HK-2 (cell line): Measurements from ENCODE around the gene SMPDL3B.
"Not testable (repeated sequence)": the region's sequence is repeated elsewhere in the genome, so short reads cannot be mapped to it uniquely, and the experiment has no call there.

Source experiments
- DNase-seq: peaks from one replicate; pipeline ENCODE4 v3.0.0-alpha.2; 2018; ENCODE audit not compliant: unreplicated experiment

The SMPDL3B gene

DNA sequence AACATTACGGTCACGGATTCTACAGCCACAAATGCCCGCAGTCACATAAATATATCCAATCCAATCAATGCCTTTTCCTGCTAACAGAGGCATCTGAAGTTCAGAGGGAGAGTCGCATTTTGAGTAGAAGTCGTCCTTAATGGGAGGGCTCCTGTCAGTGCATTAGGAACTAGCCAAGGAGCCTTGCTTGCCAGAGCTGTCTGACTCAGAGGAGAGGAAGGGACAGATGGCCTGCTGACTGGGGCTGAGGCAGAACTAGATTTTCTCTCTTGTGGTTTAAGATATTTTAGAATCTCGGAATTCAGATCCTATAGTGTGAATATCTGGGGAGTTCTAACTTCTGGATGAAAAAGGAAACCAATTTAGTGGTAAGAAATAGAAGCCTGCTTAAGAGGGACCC is 35.6 kb downstream of the SMPDL3B start:
- DNase-seq: no peak

DNA sequence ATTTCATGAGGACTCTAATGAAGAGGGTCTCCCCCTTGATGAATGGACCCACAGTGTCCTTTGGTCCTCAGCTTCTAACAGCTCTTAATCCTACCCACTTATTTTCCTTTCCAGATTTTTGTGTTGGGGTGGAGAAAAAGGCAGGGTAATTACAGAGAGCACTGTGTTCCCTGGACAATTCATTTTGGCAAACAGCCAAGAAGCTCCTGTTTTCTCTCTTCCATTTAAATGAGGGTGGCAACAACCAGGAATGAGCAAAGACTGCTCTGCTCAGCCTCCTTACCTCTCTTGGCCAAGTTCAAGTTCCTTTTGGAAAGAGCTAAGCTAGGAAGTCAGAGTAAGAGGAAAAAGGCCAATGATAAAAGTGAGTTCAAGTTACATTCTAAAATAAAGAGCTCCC is 36.9 kb downstream of the SMPDL3B start:
- no peak for DNase-seq

DNA sequence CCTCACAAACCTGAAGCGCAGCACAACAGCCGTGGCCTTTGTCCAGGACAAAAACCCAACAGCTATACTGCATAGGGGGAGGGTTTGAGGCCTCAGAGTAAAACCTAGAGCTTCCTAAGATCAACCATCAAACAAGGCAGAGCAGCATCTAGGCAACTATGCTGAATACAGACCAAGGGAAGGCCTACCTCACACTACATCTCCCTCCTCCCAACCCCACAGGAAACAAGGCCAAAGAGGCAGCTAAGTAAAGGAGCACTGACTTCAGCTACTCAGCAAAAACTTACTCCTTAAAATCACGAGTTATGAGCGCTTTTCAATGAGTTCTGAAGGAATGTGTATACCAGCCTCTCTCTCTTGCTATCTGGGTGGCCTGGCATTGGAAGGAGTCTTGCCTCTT is 37.3 kb downstream of the SMPDL3B start:
- DNase-seq: no peak

DNA sequence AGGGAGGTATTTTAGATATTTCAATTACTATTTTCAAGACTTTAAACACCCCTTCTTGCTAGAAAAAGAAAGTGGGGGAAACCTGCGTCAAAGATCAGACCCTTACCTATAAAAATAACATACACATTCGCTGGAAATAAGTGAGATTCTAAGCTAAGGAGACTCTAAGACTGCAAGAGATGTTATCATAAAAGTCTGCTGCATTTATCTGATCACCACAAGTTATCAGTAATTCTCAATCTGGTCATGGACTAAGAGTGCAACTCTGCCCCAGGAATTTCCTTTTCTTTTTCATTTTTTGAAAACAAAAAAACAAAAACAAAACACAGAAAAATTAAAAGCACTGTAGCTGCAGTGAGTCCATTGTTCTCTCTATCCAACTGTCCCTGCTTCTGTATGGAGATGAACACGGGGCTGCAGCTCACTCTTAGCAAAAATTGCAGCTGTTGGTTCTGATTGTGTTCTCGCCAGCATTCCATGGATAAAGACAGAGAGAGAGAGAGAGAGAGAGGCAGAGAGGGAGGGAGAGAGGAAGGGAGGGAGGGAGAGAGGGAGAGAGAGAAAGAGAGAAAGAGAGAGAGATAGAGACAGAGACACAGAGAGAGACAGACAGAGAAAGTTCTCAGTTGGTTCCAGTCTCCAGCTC is 39.1 kb downstream of the SMPDL3B start:
- no peak for DNase-seq

DNA sequence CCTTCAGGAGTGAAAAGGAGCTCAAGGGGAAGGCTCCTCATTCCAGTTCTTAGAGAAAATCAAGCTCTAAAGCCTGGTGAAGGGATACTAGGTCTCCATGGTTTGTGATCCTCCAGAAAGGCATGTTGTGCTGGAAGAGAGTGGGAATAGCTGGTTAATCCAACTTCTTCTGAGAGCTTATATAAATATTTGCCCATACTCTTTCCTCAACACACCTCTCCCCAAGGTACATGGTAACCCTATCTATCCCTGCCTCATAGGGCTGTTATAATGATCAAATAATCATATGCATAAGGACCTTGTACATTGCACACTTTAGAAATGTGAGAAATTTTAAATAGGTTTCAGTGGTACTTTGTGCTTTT is 39.6 kb downstream of the SMPDL3B start:
- no peak for DNase-seq

DNA sequence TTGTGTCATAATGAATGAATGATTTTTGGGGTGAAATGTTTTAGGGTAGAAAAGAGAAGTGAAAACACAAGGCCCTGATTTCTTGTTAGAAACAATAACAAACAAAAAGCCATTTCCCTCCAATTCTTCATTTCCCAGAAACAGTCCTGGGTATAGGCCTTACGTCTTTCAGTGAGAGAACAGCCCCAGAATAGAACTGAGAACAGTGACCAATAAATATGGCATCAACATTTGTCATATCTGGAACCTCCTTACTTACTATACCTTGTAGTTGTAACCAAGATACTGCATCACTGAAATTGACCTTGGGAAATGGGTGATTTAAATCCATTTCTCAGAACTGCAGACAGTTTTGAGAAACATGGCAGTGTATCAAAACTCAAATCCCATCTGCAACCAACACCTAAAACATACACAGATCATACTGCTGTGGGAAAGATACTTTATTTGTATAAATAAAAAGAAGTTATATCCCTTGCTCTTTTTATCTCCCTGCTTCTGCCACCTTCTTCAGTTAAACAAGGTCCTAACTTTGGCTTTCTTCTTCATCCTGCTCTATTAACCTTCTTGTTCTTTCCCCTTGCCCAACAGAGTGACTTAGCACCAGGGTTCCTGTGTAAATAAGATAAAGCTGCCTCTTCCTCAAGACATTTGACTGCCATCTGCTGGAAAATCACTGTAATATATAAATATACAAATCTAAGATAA is 44.5 kb downstream of the SMPDL3B start:
- DNase-seq: no peak

DNA sequence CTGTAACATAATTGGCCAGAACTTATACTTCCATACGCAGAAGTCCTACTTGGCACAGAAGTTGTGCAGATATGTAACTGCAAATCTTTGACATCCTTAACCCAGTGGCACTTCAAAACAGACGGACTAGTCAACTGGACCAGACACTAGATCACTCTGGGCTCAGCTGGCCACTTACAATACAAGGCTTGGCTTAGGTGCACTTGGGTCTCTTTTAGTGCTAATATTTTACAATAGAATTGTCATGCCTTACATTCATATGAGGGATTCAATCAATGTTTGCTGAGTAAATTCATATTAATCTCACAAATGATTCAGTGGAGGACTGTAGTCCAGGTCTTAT is 45.0 kb downstream of the SMPDL3B start:
- no peak for DNase-seq

DNA sequence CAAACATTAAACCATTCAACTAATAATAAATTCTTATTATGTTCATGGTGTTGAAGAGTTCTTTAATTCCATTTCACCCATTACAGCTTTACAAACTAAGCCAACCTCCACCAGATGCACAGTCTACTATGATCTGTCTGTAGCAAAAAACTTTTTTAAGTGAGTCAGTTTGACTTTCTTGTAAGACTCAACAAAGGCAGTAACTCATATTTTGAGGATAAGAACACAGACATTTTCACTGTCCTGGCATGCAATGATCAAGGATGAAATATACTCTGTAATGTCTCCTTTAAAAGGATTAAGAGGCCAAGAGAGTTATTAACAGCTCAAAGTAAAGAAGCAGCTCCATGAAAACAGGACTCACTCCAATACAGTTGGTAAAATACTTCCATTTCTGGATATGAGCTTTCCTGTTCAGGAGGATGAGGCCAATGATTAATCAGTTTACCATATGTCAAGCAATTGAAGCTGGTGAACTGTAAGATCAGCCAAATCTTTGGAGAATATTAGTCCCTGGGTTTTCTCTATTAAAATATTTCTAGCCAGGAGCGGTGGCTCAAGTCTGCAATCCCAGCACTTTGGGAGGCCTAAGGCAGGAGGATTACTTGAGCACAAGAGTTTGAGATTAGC is 45.5 kb downstream of the SMPDL3B start:
- DNase-seq: no peak

DNA sequence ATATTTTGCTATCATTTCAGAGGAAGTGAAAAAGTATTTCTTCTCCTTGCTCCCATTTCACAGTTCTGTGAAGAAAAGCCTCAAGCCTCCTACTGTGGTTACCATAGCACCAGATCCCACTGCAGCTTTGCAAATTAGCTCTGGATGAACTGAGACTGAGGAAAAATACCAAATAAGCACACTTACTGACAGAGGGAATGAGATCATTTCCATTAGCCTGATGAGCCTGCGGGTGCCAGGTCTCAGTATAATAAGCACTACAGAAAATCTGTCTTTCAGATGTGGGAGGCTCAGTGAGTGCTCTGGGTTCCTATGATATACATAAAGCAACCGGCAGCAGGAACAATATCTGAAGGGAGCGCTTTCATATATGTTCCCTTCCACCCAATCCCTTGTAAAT is 46.3 kb downstream of the SMPDL3B start:
- no peak for DNase-seq

DNA sequence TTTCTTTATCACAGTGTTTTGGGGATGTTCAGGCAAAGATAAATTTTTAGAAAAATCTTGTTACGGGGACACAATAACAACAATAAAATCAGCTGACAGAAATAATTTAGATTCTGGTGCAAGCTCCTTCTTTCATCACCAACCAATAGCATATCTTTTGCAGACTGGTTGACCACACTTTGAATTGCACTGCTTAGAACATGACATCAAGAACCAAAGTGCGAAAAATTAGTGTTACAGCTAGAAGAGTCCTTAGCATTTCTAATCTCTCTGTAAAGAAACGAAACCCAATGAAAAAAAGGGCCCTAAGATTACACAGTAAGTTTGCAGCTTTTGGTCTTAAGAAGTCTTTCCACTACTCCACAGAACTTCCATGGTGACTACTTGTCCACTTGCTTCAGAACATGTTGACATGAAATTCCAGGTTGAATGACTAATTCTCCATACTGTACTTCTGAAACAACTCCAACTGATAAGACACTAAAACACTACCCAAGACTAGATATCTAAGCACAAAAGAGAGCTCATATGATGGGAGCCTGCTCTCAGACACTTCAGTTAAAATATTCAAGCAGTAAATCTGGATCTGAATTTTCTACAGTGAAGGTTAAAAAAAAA is 56.2 kb downstream of the SMPDL3B start:
- no peak for DNase-seq

DNA sequence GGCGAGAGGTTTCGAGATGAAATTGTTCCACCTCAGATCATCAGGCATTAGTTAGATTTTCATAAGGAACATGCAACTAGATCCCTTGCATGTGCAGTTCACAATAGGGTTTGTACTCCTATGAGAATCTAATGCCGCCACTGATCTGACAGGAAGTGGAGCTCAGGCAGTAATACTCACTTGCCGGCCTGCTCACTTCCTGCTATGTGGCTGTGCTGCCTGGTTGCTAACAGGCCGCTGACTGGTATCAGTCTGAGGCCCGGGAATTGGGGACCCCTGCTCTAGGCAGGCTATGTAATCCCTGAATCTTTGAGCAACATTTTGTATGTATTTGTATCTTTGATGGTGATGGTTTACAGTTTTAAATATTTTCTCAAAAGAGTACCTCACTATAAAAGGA is 57.5 kb downstream of the SMPDL3B start:
- no peak for DNase-seq

DNA sequence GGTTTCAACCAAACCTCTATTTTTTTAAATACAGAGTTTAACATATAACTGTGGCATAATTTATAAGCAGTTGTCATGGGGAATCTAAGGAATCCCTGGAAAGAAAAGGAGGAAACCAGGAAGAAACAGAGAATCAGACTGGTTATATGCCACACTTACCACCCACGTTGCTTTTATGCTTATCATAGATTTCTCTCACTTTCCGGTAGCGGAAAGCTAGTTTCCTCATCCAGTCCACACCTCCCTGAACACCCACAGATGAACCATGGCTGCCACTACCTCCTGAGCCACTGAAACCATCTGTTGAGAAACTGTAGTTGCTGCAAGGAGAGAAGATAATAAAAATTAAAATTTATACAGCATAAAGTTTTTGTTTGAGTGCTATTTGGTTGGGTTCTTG is 58.4 kb downstream of the SMPDL3B start:
- no peak for DNase-seq

DNA sequence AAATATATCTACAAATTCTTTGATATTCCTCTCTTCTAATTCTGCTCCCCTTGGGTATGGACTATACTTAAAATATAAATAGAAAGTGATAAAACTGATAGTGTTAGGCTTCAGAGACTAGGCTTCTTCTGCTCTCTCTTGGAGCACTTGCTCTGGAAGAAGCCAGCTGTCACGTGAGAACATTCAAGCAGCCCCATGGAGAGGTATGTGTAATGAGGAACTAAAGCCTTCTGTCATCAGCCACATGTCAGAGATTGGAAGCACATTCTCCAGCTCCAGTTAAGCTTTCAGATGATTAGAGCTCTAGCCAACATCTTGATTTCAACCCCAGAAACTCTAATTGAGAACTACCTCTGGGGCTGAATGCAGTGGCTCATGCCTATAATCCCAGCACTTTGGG is 59.3 kb downstream of the SMPDL3B start:
- DNase-seq: no peak

DNA sequence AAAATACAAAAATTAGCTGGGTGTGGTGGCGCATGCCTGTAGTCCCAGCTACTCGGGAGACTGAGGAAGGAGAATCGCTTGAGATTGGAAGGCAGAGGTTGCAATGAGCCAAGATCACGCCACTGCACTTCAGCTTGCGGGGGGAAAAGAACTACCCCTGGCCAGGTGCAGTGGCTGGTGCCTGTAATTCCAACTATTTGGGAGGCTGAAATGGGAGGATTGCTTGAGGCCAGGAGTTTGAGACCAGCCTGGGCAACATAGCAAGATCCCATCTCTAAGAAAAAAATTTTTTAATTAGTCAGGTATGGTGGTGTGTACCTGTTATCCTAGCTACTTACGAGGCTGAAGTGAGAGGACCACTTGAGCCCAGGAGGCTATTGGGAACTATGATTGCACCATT is 59.7 kb downstream of the SMPDL3B start:
- DNase-seq: not testable (repeated sequence)

DNA sequence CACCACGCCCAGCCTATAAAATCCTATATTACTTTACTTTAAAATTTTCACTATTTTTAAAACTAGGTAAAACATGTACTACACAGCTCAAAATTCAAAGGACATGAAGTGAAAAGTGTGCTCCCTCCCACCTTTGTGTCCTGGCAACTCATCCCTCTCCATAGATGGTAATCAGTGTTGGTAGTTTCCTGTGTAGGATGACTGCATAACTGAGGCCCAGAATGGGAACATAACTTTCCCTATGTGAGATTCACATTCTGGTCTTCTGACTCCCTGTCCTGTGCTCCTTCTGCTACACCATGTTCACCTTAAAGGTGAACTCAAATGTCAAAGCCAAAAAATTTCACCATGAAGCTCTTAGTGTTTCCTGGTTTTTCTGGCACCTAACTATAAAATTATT is 64.3 kb downstream of the SMPDL3B start:
- no peak for DNase-seq

DNA sequence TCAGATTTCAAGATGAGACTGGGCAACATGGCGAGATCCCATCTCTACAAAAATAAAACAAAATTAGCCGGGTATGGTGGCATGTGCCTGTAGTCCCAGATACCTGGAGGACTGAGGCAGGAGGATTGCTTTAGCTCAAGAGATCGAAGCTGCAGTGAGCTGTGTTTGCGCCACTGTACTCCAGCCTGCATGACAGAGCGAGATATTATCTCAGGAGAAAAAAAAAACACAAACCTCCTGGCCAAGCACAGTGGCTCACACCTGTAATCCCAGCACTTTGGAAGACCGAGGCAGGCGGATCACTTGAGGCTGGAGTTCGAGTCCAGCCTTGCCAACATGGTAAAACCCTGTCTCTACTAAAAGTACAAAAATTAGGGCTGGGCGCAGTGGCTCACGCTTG is 67.8 kb downstream of the SMPDL3B start:
- no peak for DNase-seq

DNA sequence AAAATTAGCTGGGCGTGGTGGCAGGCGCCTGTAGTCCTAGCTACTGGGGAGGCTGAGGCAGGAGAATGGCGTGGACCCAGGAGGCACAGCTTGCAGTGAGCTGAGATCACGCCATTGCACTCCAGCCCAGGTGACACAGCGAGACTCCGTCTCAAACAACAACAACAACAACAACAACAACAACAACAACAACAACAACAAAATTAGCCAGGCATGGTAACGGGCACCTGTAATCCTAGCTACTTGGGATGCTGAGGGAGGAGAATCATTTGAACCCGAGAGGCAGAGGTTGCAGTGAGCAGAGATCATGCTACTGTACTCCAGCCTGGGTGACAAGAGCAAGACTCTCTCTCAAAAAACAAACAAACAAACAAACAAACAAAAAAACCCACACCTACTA is 68.3 kb downstream of the SMPDL3B start:
- DNase-seq: not testable (repeated sequence)
